Liver (tissue), 9 donors: Measurements from ENCODE around the gene LCN6. TPM values are rescaled to one million over a fixed set of nuclear protein-coding genes. Genes with fewer than 3 reads are reported as not detected.

ENCODE experiments used
- DNase-seq: peaks from one replicate; pipeline ENCODE4 v3.0.0-alpha.2; 2017; ENCODE audit warnings: low spot score
- H3K27ac ChIP-seq, 2 donors: one replicate each; pipeline ENCODE4 v1.7.0; 2013; ENCODE audit warnings: inconsistent platforms in 2 of 2, low read length in 2 of 2, control low read depth in 1 of 2, low read depth in 1 of 2, mild to moderate bottlenecking in 1 of 2
- H3K27me3 ChIP-seq, 4 donors: one replicate each; pipeline versions ENCODE4 v1.6.1 to v1.7.0; 2013; ENCODE audit warnings: low read length in 3 of 4, inconsistent platforms in 1 of 4, mild to moderate bottlenecking in 1 of 4, moderate library complexity in 1 of 4; ENCODE audit not compliant: control insufficient read depth in 4 of 4, insufficient read depth in 4 of 4
- H3K36me3 ChIP-seq, 4 donors: one replicate each; pipeline versions ENCODE4 v1.6.1 to v1.7.0; 2013; ENCODE audit warnings: low read length in 3 of 4, mild to moderate bottlenecking in 3 of 4, low read depth in 1 of 4, moderate library complexity in 1 of 4; ENCODE audit not compliant: control insufficient read depth in 4 of 4, insufficient read depth in 3 of 4
- H3K4me1 ChIP-seq, 4 donors: one replicate each; pipeline versions ENCODE4 v1.6.1 to v1.7.0; 2013; ENCODE audit warnings: low read length in 3 of 4, mild to moderate bottlenecking in 3 of 4, moderate library complexity in 1 of 4; ENCODE audit not compliant: control insufficient read depth in 4 of 4, insufficient read depth in 4 of 4
- H3K4me3 ChIP-seq, 3 donors: one replicate each; pipeline versions ENCODE4 v1.6.1 to v1.7.0; 2013; ENCODE audit warnings: low read length in 3 of 3, control low read depth in 1 of 3, low read depth in 1 of 3, mild to moderate bottlenecking in 1 of 3
- H3K9ac ChIP-seq, 2 donors: one replicate each; pipeline ENCODE4 v1.7.0; 2013; ENCODE audit warnings: low read length in 2 of 2, mild to moderate bottlenecking in 2 of 2, moderate library complexity in 2 of 2, control low read depth in 1 of 2, low read depth in 1 of 2
- H3K9me3 ChIP-seq, 4 donors: one replicate each; pipeline versions ENCODE4 v1.6.1 to v1.7.0; 2013; ENCODE audit warnings: low read length in 3 of 4; ENCODE audit not compliant: control insufficient read depth in 4 of 4
- ATF3 ChIP-seq: IDR thresholded peaks from 2 replicates; pipeline ENCODE4 v1.6.1; 2016; ENCODE audit warnings: antibody characterized with exemption
- EGR1 ChIP-seq, 2 donors: IDR thresholded peaks; 2 replicates each; pipeline ENCODE4 v1.6.1; 2016 to 2018; ENCODE audit warnings: antibody characterized with exemption in 2 of 2, low read depth in 2 of 2
- FOXA1 ChIP-seq: IDR thresholded peaks from 2 replicates; pipeline ENCODE4 v1.6.1; 2016; ENCODE audit warnings: antibody characterized with exemption
- FOXA2 ChIP-seq: IDR thresholded peaks from 2 replicates; pipeline ENCODE4 v1.6.1; 2016; ENCODE audit warnings: antibody characterized with exemption
- GABPA ChIP-seq, 2 donors: IDR thresholded peaks in 1 of 2; conservative IDR thresholded peaks in 1 of 2; 2 replicates each; pipeline ENCODE4 v1.6.1; 2016; ENCODE audit warnings: antibody characterized with exemption in 2 of 2, mild to moderate bottlenecking in 1 of 2, moderate library complexity in 1 of 2
- HNF4A ChIP-seq, 2 donors: conservative IDR thresholded peaks; 2 replicates each; pipeline ENCODE4 v1.6.1; 2016; ENCODE audit warnings: antibody characterized with exemption in 2 of 2, mild to moderate bottlenecking in 2 of 2
- JUND ChIP-seq, 2 donors: IDR thresholded peaks; 2 replicates each; pipeline ENCODE4 v1.6.1; 2016; ENCODE audit warnings: antibody characterized with exemption in 2 of 2
- MAX ChIP-seq: IDR thresholded peaks from 2 replicates; pipeline ENCODE4 v1.6.1; 2016; ENCODE audit warnings: antibody characterized with exemption
- NR2F2 ChIP-seq: IDR thresholded peaks from 2 replicates; pipeline ENCODE4 v1.6.1; 2016; ENCODE audit warnings: antibody characterized with exemption
- RAD21 ChIP-seq, 2 donors: IDR thresholded peaks; 2 replicates each; pipeline ENCODE4 v1.6.1; 2016; ENCODE audit warnings: antibody characterized with exemption in 2 of 2, mild to moderate bottlenecking in 2 of 2
- REST ChIP-seq: IDR thresholded peaks from 2 replicates; pipeline ENCODE4 v1.6.1; 2016; ENCODE audit warnings: antibody characterized with exemption, mild to moderate bottlenecking
- SP1 ChIP-seq: IDR thresholded peaks from 2 replicates; pipeline ENCODE4 v1.6.1; 2018; ENCODE audit warnings: antibody characterized with exemption, mild to moderate bottlenecking
- TAF1 ChIP-seq: conservative IDR thresholded peaks from 2 replicates; pipeline ENCODE4 v1.6.1; 2016; ENCODE audit warnings: antibody characterized with exemption, mild to moderate bottlenecking
- YY1 ChIP-seq: IDR thresholded peaks from 2 replicates; pipeline ENCODE4 v1.6.1; 2016; ENCODE audit warnings: antibody characterized with exemption, mild to moderate bottlenecking
- ZBTB33 ChIP-seq: IDR thresholded peaks from 2 replicates; pipeline ENCODE4 v1.6.1; 2016; ENCODE audit warnings: antibody characterized with exemption
- WGBS: extraction: QIAGEN DNeasy Blood & Tissue Kit; methylation state at CpG from one replicate; pipeline ENCODE4 v1.1.7; 2013; 5-methylcytosine and 5-hydroxymethylcytosine counted together
- polyA plus RNA-seq, 2 donors: library from polyadenylated mRNA; stranded (reverse) in 1 of 2; unstranded in 1 of 2; fragments of 200-250 nt in 1 of 2; fragments of >200 nt in 1 of 2; fragmentation: Nextera tagmentation in 1 of 2; extraction: Ambion mirVana in 1 of 2; gene quantifications; one replicate each; pipeline versions ENCODE4 v1.2.1 to v1.2.3, GENCODE V29; 2013 to 2015
- total RNA-seq, 2 donors: library from RNA; depleted of rRNA; stranded (reverse); fragments of >200 nt; gene quantifications; one replicate each; pipeline ENCODE4 v1.2.3, GENCODE V29; 2014
- donor health status: healthy.
- donor health status: healthy.
- donor health status: healthy.
- donor health status: healthy.
- donor health status: healthy.

The LCN6 gene
- total and polyA plus RNA-seq, 4 donors = 0.14 to 0.32 TPM; not detected in 2

- Histone ChIP-seq H3K27me3 (no peaks in the 10 kb centered on the region), H3K36me3 (no peaks in the 10 kb centered on the region), H3K9ac (no peak overlapping the region), H3K9me3 (no peaks in the 10 kb centered on the region), H3K4me3 (no peak overlapping the region), H3K27ac (no peak overlapping the region), H3K4me1 (peaks cover 0 to 11% (median 5%) of the 10 kb centered on the region in 4 donors)
- no peak for DNase-seq
- WGBS = 85% methylated on average over 12 of the region's 12 CpGs
- TF ChIP-seq GABPA (IDR thresholded peaks at IDR 0.05 in 1 of 2, conservative IDR thresholded peaks at IDR 0.05 in 1 of 2) (no peak), SP1 (no peak)
Measured at GRCh38 chr9:136703276-136703860, 45.0 kb downstream of the LCN6 start.

- WGBS = 74% methylated on average over 10 of the region's 10 CpGs
- no peak for TF ChIP-seq FOXA2
- TF ChIP-seq TAF1 = no peak
- no peak for TF ChIP-seq GABPA (IDR thresholded peaks at IDR 0.05 in 1 of 2, conservative IDR thresholded peaks at IDR 0.05 in 1 of 2)
- TF ChIP-seq RAD21 (IDR thresholded peaks at IDR 0.05) = no peak
- no peak for TF ChIP-seq NR2F2
- no peak for TF ChIP-seq FOXA1
- no peak for TF ChIP-seq EGR1 (IDR thresholded peaks at IDR 0.05; ENCODE audit: low read depth in 2 of 2)
- TF ChIP-seq HNF4A (conservative IDR thresholded peaks at IDR 0.05) = no peak
- TF ChIP-seq ATF3 = no peak
- no peak for TF ChIP-seq YY1
- TF ChIP-seq JUND (IDR thresholded peaks at IDR 0.05) = no peak
- TF ChIP-seq REST = no peak
- no peak for TF ChIP-seq MAX
- no peak for TF ChIP-seq SP1
- TF ChIP-seq ZBTB33 = no peak
- no peaks in the 10 kb centered on the region for H3K27me3 ChIP-seq
- peaks cover 9 to 25% (median 19%) of the 10 kb centered on the region in 4 donors for H3K4me1 ChIP-seq
- no peak overlapping the region for H3K9ac ChIP-seq
- no peaks in the 10 kb centered on the region for H3K9me3 ChIP-seq
- no peak overlapping the region for H3K27ac ChIP-seq
- no peak for DNase-seq
- H3K36me3 ChIP-seq = no peaks in the 10 kb centered on the region
- H3K4me3 ChIP-seq = no peak overlapping the region
Measured at GRCh38 chr9:136701668-136702053, 46.7 kb downstream of the LCN6 start.
